GM23338 (cell line): ENCODE measurements around the gene SFMBT2. TPM values are rescaled to one million over a fixed set of nuclear protein-coding genes. Genes with fewer than 3 reads are reported as not detected.

Experiments
- ATAC-seq: fragments of 200-7000 bp; cut with Tn5 transposase; 3 replicates; pipeline ENCODE4 v1.9.1; 2020
- DNase-seq: peaks from one replicate; pipeline ENCODE4 v3.0.0-alpha.2; 2015; ENCODE audit warnings: low spot score
- H2AFZ ChIP-seq: fragments of 200-600 bp; sonication (generic); 2 replicates; pipeline ENCODE4 v1.8.0; 2016; ENCODE audit warnings: antibody characterized with exemption, mild to moderate bottlenecking, moderate library complexity
- H3F3A ChIP-seq: fragments of 200-600 bp; sonication (generic); replicated peaks from 2 replicates; pipeline ENCODE4 v1.8.0; 2017; ENCODE audit warnings: antibody characterized with exemption, mixed run types, low read depth
- H3K27ac ChIP-seq: fragments of 200-600 bp; sonication (generic); 2 replicates; pipeline ENCODE4 v1.6.1; 2016; ENCODE audit warnings: low read depth
- H3K27me3 ChIP-seq: fragments of 200-600 bp; sonication (generic); 2 replicates; pipeline ENCODE4 v1.8.0; 2016; ENCODE audit warnings: mild to moderate bottlenecking, mixed run types, moderate library complexity; ENCODE audit not compliant: insufficient read depth
- H3K36me3 ChIP-seq: fragments of 200-600 bp; sonication (generic); 2 replicates; pipeline ENCODE4 v1.8.0; 2016; ENCODE audit warnings: mild to moderate bottlenecking; ENCODE audit not compliant: insufficient read depth
- H3K4me1 ChIP-seq: fragments of 200-600 bp; sonication (generic); 2 replicates; pipeline ENCODE4 v1.8.0; 2016; ENCODE audit warnings: mild to moderate bottlenecking, moderate library complexity; ENCODE audit not compliant: insufficient read depth
- H3K4me2 ChIP-seq: fragments of 200-600 bp; sonication (generic); 2 replicates; pipeline ENCODE4 v1.7.1; 2017; ENCODE audit warnings: mixed run types
- H3K4me3 ChIP-seq: fragments of 200-600 bp; sonication (generic); 2 replicates; pipeline ENCODE4 v1.6.1; 2016; ENCODE audit warnings: mixed run types
- H3K79me2 ChIP-seq: fragments of 200-600 bp; sonication (generic); replicated peaks from 2 replicates; pipeline ENCODE4 v1.8.0; 2017; ENCODE audit warnings: mild to moderate bottlenecking; ENCODE audit not compliant: insufficient read depth
- H3K9me2 ChIP-seq: fragments of 200-600 bp; sonication (generic); 2 replicates; pipeline ENCODE4 v1.8.0; 2017; ENCODE audit not compliant: insufficient read depth
- H4K20me1 ChIP-seq: fragments of 200-600 bp; sonication (generic); replicated peaks from 2 replicates; pipeline ENCODE4 v1.8.0; 2017; ENCODE audit warnings: mild to moderate bottlenecking; ENCODE audit not compliant: insufficient read depth
- H3K27ac Mint-ChIP-seq: 2 replicates; pipeline ENCODE4 v1.8.0; 2020; ENCODE audit warnings: inconsistent platforms, mild to moderate bottlenecking, moderate library complexity, mixed read lengths
- H3K27me3 Mint-ChIP-seq: 3 replicates; pipeline ENCODE4 v1.8.0; 2022; ENCODE audit warnings: low read depth, mild to moderate bottlenecking, moderate library complexity, mixed read lengths, inconsistent platforms; ENCODE audit not compliant: insufficient read depth, poor library complexity
- H3K36me3 Mint-ChIP-seq: 3 replicates; pipeline ENCODE4 v1.8.0; 2021; ENCODE audit warnings: low read depth, mild to moderate bottlenecking, inconsistent platforms, moderate library complexity, mixed read lengths
- H3K4me1 Mint-ChIP-seq: 3 replicates; pipeline ENCODE4 v1.8.0; 2020; ENCODE audit warnings: mild to moderate bottlenecking, inconsistent platforms, mixed read lengths
- H3K4me3 Mint-ChIP-seq: 3 replicates; pipeline ENCODE4 v1.8.0; 2021; ENCODE audit warnings: moderate library complexity, mild to moderate bottlenecking, inconsistent platforms, mixed read lengths
- H3K9me3 Mint-ChIP-seq: 3 replicates; pipeline ENCODE4 v1.8.0; 2020; ENCODE audit warnings: moderate library complexity, mild to moderate bottlenecking, inconsistent platforms, mixed read lengths
- CTCF ChIP-seq, 2 experiments: fragments of 200-600 bp in 1 of 2; sonication (generic) in 1 of 2; conservative IDR thresholded peaks; 2 replicates each; pipeline versions ENCODE4 v1.5.1 to v1.6.1; 2016 to 2017; ENCODE audit warnings: antibody characterized with exemption in 2 of 2, low read depth in 2 of 2, mild to moderate bottlenecking in 2 of 2, moderate library complexity in 1 of 2
- STAT1 ChIP-seq: IDR thresholded peaks from one replicate; pipeline ENCODE4 v1.6.1; 2016; ENCODE audit warnings: antibody characterized with exemption; ENCODE audit not compliant: unreplicated experiment
- ZNF114 ChIP-seq: fragments of 250-450 bp; sonication (Bioruptor Pico); IDR thresholded peaks from 2 replicates; pipeline ENCODE4 v1.5.0; 2020; ENCODE audit warnings: mild to moderate bottlenecking, moderate library complexity
- polyA plus RNA-seq: library from polyadenylated mRNA; unstranded; fragments of >200 nt; fragmentation: Nextera tagmentation; extraction: Ambion mirVana; gene quantifications from 2 replicates; pipeline ENCODE4 v1.2.1, GENCODE V29; 2016
- total RNA-seq: library from RNA; depleted of rRNA; stranded (reverse); fragments of >200 nt; shearing (Covaris generic); gene quantifications from 2 replicates; pipeline ENCODE4 v1.2.3, GENCODE V29; 2014
- TF ChIP-seq, protein P1 (sequence below): fragments of 250-450 bp; sonication (Bioruptor Pico); IDR thresholded peaks from 2 replicates; pipeline ENCODE4 v1.5.0; 2020; ENCODE audit warnings: mild to moderate bottlenecking, moderate library complexity

SFMBT2 gene
- total and polyA plus RNA-seq, 2 experiments from 2014 or later = 2.7 to 6.7 TPM

GRCh38 chr10:7424919-7425318 lies 14.1 kb upstream of the SFMBT2 start:
- no peak overlapping the region for H3K4me3 Mint-ChIP-seq
- TF ChIP-seq ZNF114 (CRISPR knock-in tag) = no peak
- TF ChIP-seq STAT1 = no peak
- DNase-seq (no peak), ATAC-seq (no peak)
- 0 out of 2 replicates have a peak, but pooled peaks cover 4% of the 10 kb centered on the region for H3F3A ChIP-seq
- no peaks in the 10 kb centered on the region for H3K9me2 ChIP-seq
- no peaks in the 10 kb centered on the region for H3K9me3 Mint-ChIP-seq
- H2AFZ ChIP-seq = 0 out of 2 replicates have a peak overlapping the region, but pooled peaks have one; percentile 39
- no peak overlapping the region for H3K27ac Mint-ChIP-seq
- peaks cover 33% of the 10 kb centered on the region for H3K4me1 ChIP-seq
- no peaks in the 10 kb centered on the region for H3K36me3 ChIP-seq
- peaks cover 13% of the 10 kb centered on the region for H3K27me3 ChIP-seq
- H3K4me3 ChIP-seq = no peak overlapping the region
- H4K20me1 ChIP-seq = no peaks in the 10 kb centered on the region
- H3K4me2 ChIP-seq = peak overlapping the region; percentile 61; the same call in 1 of the 2 replicates
- H3K27ac ChIP-seq = no peak overlapping the region
- no peaks in the 10 kb centered on the region for H3K79me2 ChIP-seq
- H3K36me3 Mint-ChIP-seq = no peaks in the 10 kb centered on the region
- H3K4me1 Mint-ChIP-seq = peaks cover 42% of the 10 kb centered on the region
- peaks cover 19% of the 10 kb centered on the region for H3K27me3 Mint-ChIP-seq

DNA sequence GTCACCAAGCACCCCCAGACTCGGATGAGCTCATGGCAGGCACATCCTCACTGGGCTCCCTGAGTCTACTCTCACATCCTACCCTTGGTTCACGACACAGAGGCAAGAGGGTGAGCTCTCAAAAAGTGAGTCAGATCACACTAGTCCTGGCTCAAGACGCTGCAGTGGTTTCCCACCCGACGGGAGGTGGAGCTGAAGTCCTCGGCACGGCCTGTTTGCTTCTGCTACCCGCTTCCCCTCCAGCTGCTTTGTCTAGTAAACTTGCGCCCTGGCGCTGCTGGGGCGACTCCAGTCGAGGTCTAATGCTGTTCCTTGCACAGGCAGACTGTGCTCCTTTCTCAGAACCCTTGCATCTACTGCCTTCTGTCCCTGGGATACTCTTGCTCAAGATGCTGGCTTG lies 13.5 kb upstream of the SFMBT2 start:
- peak; percentile 44 for DNase-seq
- 0 out of 2 replicates have a peak, but pooled peaks cover 4% of the 10 kb centered on the region for H3F3A ChIP-seq
- no peak overlapping the region for H3K27ac ChIP-seq
- H3K4me3 ChIP-seq = no peak overlapping the region
- H3K27me3 ChIP-seq = peaks cover 13% of the 10 kb centered on the region
- Mint-ChIP-seq H3K9me3 (no peaks in the 10 kb centered on the region), H3K27me3 (peaks cover 19% of the 10 kb centered on the region), H3K4me3 (no peak overlapping the region), H3K27ac (no peak overlapping the region), H3K4me1 (peaks cover 40% of the 10 kb centered on the region), H3K36me3 (no peaks in the 10 kb centered on the region)
- peak; percentile 58 for ATAC-seq
- H3K36me3 ChIP-seq = no peaks in the 10 kb centered on the region
- no peaks in the 10 kb centered on the region for H4K20me1 ChIP-seq
- H3K4me2 ChIP-seq = peak overlapping the region; percentile 61
- H3K4me1 ChIP-seq = peaks cover 32% of the 10 kb centered on the region
- H3K9me2 ChIP-seq = no peaks in the 10 kb centered on the region
- TF ChIP-seq CTCF (conservative IDR thresholded peaks at IDR 0.05; ENCODE audit: low read depth in 2 of 2) = peak in 1 of 2 experiments; percentile 38; a peak in 2 of 4 replicates
- TF ChIP-seq, protein P1, sequence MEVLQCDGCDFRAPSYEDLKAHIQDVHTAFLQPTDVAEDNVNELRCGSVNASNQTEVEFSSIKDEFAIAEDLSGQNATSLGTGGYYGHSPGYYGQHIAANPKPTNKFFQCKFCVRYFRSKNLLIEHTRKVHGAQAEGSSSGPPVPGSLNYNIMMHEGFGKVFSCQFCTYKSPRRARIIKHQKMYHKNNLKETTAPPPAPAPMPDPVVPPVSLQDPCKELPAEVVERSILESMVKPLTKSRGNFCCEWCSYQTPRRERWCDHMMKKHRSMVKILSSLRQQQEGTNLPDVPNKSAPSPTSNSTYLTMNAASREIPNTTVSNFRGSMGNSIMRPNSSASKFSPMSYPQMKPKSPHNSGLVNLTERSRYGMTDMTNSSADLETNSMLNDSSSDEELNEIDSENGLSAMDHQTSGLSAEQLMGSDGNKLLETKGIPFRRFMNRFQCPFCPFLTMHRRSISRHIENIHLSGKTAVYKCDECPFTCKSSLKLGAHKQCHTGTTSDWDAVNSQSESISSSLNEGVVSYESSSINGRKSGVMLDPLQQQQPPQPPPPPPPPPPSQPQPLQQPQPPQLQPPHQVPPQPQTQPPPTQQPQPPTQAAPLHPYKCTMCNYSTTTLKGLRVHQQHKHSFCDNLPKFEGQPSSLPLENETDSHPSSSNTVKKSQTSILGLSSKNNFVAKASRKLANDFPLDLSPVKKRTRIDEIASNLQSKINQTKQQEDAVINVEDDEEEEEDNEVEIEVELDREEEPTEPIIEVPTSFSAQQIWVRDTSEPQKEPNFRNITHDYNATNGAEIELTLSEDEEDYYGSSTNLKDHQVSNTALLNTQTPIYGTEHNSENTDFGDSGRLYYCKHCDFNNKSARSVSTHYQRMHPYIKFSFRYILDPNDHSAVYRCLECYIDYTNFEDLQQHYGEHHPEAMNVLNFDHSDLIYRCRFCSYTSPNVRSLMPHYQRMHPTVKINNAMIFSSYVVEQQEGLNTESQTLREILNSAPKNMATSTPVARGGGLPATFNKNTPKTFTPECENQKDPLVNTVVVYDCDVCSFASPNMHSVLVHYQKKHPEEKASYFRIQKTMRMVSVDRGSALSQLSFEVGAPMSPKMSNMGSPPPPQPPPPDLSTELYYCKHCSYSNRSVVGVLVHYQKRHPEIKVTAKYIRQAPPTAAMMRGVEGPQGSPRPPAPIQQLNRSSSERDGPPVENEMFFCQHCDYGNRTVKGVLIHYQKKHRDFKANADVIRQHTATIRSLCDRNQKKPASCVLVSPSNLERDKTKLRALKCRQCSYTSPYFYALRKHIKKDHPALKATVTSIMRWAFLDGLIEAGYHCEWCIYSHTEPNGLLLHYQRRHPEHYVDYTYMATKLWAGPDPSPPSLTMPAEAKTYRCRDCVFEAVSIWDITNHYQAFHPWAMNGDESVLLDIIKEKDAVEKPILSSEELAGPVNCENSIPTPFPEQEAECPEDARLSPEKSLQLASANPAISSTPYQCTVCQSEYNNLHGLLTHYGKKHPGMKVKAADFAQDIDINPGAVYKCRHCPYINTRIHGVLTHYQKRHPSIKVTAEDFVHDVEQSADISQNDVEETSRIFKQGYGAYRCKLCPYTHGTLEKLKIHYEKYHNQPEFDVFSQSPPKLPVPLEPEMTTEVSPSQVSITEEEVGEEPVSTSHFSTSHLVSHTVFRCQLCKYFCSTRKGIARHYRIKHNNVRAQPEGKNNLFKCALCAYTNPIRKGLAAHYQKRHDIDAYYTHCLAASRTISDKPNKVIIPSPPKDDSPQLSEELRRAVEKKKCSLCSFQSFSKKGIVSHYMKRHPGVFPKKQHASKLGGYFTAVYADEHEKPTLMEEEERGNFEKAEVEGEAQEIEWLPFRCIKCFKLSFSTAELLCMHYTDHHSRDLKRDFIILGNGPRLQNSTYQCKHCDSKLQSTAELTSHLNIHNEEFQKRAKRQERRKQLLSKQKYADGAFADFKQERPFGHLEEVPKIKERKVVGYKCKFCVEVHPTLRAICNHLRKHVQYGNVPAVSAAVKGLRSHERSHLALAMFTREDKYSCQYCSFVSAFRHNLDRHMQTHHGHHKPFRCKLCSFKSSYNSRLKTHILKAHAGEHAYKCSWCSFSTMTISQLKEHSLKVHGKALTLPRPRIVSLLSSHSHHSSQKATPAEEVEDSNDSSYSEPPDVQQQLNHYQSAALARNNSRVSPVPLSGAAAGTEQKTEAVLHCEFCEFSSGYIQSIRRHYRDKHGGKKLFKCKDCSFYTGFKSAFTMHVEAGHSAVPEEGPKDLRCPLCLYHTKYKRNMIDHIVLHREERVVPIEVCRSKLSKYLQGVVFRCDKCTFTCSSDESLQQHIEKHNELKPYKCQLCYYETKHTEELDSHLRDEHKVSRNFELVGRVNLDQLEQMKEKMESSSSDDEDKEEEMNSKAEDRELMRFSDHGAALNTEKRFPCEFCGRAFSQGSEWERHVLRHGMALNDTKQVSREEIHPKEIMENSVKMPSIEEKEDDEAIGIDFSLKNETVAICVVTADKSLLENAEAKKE = no peak
- no peaks in the 10 kb centered on the region for H3K79me2 ChIP-seq
- peak overlapping the region; percentile 39; the same call in 1 of the 2 replicates for H2AFZ ChIP-seq
